Measurements from ENCODE around the gene OTC. TPM values are rescaled to one million over a fixed set of nuclear protein-coding genes. Genes with fewer than 3 reads are reported as not detected.
A peak's percentile ranks its signal among the peaks of the same experiment; 100 is the strongest.

Gene OTC
- total RNA-seq (10 to 100 TPM; 46.3 to 67.9 TPM), polyA plus RNA-seq (10 to 100 TPM; 41.5 to 72.1 TPM)

DNA sequence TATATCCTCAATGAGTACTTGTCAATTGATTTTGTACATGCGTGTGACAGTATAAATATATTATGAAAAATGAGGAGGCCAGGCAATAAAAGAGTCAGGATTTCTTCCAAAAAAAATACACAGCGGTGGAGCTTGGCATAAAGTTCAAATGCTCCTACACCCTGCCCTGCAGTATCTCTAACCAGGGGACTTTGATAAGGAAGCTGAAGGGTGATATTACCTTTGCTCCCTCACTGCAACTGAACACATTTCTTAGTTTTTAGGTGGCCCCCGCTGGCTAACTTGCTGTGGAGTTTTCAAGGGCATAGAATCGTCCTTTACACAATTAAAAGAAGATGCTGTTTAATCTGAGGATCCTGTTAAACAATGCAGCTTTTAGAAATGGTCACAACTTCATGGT lies at the start of gene OTC:
Gene OTC (plus strand): TSS at position 243 of the 400 bp plus-strand sequence. CDS start 93 bp downstream, at position 336.
- DNase-seq (ENCODE audit: low spot score) = no peak
- TF ChIP-seq RXRA (IDR thresholded peaks at IDR 0.05) (peak in 1 of 2 donors; percentile 58), FOXA1 (IDR thresholded peaks at IDR 0.05) (no peak), YY1 (IDR thresholded peaks at IDR 0.05) (peak; percentile 40), HNF4A (conservative IDR thresholded peaks at IDR 0.05) (peak; percentile 85 to 92), JUND (IDR thresholded peaks at IDR 0.05) (peak in 1 of 2 donors; percentile 32), MAX (IDR thresholded peaks at IDR 0.05) (peak; percentile 50), REST (IDR thresholded peaks at IDR 0.05) (no peak), HNF4G (IDR thresholded peaks at IDR 0.05) (peak; percentile 48), GABPA (IDR thresholded peaks at IDR 0.05 in 1 of 2, conservative IDR thresholded peaks at IDR 0.05 in 1 of 2) (no peak), FOXA2 (IDR thresholded peaks at IDR 0.05) (no peak), EGR1 (IDR thresholded peaks at IDR 0.05; ENCODE audit: low read depth in 2 of 2) (no peak), NR2F2 (IDR thresholded peaks at IDR 0.05) (no peak), SP1 (IDR thresholded peaks at IDR 0.05) (peak; percentile 32), RAD21 (IDR thresholded peaks at IDR 0.05) (no peak), CTCF (IDR thresholded peaks at IDR 0.05; ENCODE audit: low read depth, low read length, missing input control) (no peak), TAF1 (conservative IDR thresholded peaks at IDR 0.05) (peak; percentile 55), ATF3 (IDR thresholded peaks at IDR 0.05) (no peak)
- TF ChIP-seq, protein P1, sequence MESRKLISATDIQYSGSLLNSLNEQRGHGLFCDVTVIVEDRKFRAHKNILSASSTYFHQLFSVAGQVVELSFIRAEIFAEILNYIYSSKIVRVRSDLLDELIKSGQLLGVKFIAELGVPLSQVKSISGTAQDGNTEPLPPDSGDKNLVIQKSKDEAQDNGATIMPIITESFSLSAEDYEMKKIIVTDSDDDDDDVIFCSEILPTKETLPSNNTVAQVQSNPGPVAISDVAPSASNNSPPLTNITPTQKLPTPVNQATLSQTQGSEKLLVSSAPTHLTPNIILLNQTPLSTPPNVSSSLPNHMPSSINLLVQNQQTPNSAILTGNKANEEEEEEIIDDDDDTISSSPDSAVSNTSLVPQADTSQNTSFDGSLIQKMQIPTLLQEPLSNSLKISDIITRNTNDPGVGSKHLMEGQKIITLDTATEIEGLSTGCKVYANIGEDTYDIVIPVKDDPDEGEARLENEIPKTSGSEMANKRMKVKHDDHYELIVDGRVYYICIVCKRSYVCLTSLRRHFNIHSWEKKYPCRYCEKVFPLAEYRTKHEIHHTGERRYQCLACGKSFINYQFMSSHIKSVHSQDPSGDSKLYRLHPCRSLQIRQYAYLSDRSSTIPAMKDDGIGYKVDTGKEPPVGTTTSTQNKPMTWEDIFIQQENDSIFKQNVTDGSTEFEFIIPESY (IDR thresholded peaks at IDR 0.05) = peak; percentile 16
- Histone ChIP-seq H3K4me3 (ENCODE audit: low read depth in 1 of 3, low read length in 3 of 3) (peak within 1 kb of the TSS; percentile 16 to 60 (median 44)), H3K27ac (ENCODE audit: low read depth in 1 of 2, low read length in 2 of 2) (peak within 1 kb of the TSS; percentile 35 to 70), H3K9ac (ENCODE audit: low read depth in 1 of 2, low read length in 2 of 2) (peak within 1 kb of the TSS in 1 of 2 donors; percentile 62), H3K9me3 (ENCODE audit: control insufficient read depth in 4 of 4, low read length in 3 of 4) (no peaks in the 10 kb centered on the region), H3K4me1 (ENCODE audit: control insufficient read depth in 4 of 4, insufficient read depth in 4 of 4, low read length in 3 of 4) (peaks cover 0 to 16% (median 8%) of the 10 kb centered on the region in 4 donors), H3K36me3 (ENCODE audit: control insufficient read depth in 4 of 4, insufficient read depth in 3 of 4, low read depth in 1 of 4, low read length in 3 of 4) (no peaks in the 10 kb centered on the region), H3K27me3 (ENCODE audit: control insufficient read depth in 4 of 4, insufficient read depth in 4 of 4, low read length in 3 of 4) (no peaks in the 10 kb centered on the region)
- WGBS = 27% methylated on average over 4 of the region's 4 CpGs

All from liver (tissue), 9 donors.